ENCODE results near the gene KRT23.

Gene KRT23, protein sequence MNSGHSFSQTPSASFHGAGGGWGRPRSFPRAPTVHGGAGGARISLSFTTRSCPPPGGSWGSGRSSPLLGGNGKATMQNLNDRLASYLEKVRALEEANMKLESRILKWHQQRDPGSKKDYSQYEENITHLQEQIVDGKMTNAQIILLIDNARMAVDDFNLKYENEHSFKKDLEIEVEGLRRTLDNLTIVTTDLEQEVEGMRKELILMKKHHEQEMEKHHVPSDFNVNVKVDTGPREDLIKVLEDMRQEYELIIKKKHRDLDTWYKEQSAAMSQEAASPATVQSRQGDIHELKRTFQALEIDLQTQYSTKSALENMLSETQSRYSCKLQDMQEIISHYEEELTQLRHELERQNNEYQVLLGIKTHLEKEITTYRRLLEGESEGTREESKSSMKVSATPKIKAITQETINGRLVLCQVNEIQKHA

DNA sequence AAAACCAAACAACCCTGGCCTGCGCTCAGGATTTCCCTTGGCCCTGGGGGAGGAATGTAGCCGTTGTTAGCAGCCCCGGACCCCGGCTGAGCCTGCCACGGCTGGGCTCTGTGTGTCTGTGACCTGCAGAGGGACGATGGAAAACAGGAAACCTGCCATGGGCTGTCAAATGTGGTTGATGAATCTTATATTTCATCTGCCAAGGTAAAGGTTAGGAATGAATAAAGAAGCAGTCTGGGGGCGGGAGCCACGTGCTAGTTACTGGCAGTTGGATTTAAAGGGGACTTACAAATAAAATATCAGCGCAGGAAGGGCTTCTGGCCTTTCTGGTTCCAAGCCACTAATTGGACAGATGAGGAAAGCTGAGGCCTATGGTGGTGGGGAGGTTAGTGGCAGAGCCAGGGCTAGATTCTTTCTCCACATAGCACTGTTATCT, at the start of gene KRT23:
Gene KRT23 (minus strand): TSS at position 263 of the 436 bp plus-strand sequence. CDS start 1,043 bp downstream, outside the sequence.
- DNase-seq = no peak

DNA sequence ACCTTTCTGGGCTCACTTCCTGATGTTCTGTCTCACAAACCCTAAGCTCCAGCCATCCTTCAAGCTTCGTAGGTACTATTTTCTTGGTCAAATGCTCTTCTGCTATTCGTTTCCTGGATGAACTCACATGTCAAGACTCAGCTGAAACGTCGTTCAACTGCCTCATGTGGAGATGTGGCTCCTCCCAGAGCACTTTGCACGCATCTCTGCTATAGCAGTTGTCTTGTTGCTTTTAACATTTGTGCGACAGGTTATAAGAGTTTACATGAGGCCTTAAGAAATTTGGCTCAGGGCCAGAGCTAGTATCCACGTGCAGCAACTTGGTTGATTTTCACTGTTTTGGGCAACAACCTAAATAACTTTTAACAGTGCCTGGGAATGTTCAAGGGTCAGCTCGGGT, 49.5 kb upstream of the KRT23 start:
- no peak for DNase-seq

DNA sequence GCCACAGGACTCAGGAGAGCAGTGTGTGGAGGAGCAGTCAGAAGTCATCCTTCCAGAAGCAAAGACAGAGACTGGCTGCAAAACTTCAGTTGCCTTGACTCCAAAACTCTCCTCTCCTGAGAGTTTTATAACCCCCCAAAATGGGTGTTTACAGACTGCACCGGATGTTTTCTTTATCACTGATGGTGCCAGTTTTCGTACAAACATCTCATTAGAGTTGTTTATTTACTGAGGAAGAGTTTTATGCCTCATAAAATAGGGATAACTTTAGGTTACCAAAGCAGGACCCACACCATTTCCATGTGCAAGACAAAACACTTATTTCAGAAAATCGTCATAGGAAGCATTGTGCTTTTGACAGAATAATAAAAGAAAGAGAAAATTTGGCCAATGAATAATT, 46.8 kb upstream of the KRT23 start, which contains the start of gene KRT40:
Gene KRT40 (minus strand): TSS at position 101 of the 400 bp plus-strand sequence. CDS start 53 bp downstream, at position 48.
- DNase-seq = no peak

DNA sequence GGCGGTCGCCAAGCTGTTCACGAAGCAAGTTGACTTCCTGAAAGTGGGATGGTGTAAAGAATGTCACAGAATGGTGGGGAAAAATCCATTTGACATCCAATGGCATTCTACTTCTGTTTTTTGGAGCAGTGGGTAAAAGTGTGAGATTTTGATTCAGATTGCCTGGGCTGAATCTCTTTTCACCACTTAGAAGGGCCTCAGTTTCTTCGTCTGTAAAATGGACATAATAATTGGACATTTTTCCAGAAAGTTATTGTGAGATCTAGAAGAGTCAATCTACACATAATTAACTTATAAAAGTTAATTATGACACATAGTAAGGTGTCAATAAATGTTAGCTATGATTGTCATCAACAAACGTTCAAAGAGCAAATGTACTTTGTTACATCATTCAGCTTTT, 43.7 kb upstream of the KRT23 start:
- DNase-seq = no peak

DNA sequence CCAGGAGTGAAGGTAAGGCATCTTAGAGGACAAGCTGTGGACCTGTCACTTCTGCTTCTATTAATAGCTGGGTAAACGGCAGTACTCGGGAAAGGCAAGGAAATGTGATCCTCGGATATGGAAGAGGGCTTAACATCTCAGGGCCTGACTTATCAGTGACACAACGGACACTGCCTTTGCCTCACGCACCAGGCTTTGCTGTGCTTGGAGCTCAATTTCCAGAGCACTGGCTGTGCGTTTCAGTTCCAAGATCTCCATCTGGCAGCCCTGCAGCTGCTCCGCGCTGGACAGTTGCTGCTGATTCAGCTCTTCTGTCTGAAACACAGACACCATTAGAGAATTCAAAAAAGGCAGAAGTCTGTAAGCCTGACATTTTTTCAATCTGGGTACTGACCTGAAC, 43.1 kb upstream of the KRT23 start:
- DNase-seq = no peak

DNA sequence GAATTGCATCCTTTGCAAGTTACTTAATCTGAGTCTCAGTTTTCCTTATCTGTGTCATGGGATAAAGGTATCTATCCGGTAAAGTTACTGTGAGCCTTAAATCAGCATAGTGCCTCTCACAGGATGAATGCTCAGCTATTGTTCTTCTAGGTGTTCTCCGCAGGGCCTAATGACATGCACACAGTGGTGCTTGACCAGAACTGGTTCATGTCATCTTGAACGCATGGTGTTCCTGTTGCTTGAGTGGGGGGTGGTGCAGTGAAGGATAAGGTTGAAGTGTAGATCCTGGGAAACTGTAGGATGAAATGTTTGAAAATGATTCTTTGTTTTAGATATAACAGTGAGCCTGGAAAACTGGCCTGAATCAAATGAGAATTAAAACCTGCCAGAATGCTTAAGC, 42.7 kb upstream of the KRT23 start:
- DNase-seq = no peak

DNA sequence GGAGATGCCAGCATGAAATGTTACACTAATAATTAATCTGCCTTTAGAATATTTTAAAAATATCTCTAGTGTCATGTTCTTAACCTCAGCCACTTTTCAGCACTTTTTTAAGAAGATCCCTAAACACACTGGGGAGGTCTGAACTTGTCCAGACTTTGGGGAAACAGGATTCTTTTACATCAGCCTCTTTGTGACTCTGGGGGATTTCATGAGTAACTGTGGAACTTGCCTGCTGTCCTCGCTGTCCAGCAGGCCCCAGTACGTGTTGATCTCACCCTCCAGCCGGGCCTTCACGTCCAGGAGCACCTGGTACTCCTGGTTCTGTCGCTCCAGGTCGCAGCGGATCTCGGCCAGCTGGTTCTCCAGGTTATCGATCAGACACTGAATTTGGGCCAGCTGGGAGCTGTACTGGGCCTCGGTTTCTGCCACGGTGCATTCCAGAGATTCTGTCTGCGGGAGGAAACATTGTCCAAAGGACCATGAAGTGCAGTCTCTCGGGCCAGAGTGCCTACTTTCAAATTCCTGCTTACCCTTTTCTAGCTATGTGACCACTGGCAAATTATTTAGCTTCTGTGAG, 41.2 kb upstream of the KRT23 start:
- no peak for DNase-seq

DNA sequence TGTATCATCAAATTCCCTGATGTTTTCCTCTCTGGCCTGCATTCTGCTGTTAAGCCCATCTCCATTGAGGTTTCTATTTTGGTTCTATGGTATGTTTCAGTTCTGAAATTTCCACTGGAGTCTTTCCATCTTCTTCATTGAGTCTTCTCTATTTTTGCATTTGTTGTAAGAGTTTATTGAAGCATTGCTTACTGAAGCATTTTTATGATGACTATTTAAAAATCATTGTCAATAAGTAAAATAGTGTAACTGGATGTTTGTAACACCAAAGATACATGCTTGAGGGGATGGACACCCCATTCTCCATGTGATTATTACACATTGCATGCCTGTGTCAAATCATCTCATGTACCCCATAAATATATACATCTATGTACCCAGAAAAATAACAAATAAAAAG, 38.1 kb upstream of the KRT23 start:
- no peak for DNase-seq

DNA sequence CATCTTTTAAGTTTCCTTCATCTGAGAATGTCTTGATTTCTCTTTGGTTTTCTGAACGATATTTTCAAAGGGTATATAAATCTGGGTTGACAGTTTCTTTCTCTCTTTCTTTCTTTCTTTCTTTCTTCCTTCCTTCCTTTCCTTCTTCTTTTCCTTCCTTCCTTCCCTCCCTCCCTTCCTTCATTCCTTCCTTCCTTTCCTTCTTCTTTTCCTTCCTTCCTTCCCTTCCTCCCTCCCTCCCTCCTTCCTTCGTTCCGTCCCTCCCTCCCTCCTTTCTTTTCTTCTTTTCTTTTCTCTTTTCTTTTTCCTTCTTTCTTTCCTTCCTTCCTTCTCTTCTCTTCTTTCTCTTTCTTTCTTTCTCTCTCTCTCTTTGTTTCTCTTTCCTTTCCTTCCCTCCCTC, 36.9 kb upstream of the KRT23 start:
- no peak for DNase-seq

DNA sequence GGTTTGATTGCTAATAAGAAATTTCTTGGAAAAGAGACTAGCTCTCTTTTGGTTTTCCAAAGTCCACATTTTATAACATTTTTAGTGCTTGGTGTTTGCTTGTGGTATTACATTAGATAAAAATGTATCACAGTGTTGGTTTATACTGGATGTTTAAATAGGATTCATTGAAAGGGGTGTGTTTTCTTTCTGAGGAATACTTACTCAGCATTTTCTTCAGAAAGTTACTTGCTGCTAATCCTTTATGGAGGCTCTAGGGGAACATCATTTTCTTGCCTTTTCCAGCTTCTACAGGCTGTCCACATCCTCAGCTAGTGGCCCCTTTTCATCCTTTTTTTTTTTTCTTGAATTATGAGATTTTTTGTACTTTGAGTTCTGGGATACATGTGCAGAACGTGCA, 30.1 kb upstream of the KRT23 start:
- no peak for DNase-seq

DNA sequence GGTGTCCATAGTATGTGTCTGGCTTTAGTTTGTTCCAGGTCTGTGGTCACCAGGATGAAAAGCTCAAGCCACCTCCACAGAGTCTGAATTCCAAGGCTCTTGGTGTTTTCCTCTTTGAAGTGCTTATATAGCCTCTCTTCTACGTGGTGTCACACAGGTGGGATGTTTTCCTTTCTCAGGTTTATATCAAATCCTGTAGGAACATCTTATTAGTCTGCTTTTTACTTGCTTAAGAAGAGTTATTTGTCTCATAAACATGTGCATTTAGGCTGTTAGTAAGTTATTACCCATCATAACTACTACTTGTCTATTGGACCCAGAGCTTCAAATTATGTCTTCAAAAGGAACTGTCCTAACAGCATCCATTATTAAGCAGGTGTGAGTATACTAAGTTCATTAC, 29.4 kb upstream of the KRT23 start, which contains the start of gene KRT39:
Gene KRT39 (minus strand): TSS at position 101 of the 400 bp plus-strand sequence. CDS start 92 bp downstream, at position 9.
- no peak for DNase-seq

DNA sequence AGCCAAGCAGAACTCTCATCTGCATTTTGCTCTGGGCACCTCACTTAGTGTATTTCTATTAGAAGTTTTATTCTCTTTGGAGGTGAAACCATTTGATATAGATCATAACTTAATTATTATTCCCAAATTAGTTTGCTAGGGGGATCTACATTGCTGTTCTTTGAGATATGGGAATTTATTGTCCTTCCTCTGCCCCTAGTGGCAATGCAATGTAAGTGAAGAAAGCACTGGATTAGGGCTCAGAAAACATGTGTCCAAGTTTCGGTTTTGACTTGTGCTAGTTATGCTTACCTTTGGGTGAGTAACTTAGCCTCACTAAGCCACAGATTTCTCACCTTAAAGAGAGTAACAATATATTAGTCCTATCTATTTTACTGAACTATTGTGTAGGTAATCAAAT, 26.4 kb upstream of the KRT23 start:
- DNase-seq = no peak

DNA sequence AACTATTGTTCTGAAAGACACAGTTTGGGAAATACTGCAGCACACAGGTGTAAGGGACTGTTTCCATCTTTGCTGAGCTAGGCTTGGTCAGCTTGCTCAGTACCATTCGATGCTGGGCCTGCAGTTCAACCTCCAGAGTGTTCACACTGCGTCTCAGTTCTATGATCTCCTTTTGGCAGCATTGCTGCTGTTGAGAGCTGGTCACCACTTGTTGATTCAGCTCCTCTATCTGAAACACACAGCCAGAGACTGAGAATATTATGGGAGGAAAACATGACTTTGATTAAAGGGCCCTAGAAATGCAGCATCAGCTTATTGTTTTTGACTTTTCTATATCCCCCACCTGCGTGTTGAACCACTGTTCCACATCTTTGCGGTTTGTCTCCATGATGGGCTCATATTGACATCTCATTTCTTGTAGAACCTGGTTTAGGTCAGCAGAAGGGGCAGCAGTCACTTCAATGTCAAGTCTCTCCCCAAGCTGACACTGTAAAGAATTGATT, 24.7 kb upstream of the KRT23 start:
- no peak for DNase-seq

DNA sequence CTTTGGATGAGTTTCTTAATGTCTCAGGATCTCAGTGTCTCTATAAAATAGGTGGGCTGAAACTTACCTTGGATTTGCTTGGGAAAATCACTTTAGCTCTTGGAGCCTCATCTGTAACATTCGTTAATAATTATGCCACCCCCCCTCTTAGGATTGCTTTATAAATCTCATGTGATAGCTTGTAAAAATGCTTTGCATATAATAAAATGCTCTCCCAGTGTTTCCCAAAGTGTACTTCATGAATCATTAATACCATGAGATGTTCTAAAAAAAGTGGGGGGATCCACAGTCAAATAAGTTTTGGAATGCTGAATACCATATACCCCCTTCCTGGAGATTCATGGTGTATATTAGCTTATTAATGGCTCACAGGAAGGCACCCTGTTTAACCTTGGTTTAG, 24.1 kb upstream of the KRT23 start:
- no peak for DNase-seq

DNA sequence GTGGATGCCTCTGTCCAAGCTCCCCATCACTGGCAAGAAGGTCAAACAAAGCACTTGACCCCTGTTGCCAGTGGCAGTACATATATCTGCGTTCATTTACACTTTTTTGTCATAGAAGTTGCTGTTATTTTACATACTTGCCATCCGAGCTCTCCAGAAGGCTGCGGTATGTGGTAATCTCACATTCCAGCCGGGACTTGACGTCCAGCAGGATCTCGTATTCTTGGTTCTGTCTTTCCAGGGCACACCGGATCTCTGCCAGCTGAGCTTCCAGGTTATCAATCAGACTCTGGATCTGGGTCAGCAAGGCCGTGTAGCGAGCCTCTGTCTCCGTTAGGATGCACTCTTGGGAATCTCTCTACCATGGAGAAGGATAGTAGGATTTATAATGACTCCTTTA, 22.7 kb upstream of the KRT23 start:
- DNase-seq = no peak

DNA sequence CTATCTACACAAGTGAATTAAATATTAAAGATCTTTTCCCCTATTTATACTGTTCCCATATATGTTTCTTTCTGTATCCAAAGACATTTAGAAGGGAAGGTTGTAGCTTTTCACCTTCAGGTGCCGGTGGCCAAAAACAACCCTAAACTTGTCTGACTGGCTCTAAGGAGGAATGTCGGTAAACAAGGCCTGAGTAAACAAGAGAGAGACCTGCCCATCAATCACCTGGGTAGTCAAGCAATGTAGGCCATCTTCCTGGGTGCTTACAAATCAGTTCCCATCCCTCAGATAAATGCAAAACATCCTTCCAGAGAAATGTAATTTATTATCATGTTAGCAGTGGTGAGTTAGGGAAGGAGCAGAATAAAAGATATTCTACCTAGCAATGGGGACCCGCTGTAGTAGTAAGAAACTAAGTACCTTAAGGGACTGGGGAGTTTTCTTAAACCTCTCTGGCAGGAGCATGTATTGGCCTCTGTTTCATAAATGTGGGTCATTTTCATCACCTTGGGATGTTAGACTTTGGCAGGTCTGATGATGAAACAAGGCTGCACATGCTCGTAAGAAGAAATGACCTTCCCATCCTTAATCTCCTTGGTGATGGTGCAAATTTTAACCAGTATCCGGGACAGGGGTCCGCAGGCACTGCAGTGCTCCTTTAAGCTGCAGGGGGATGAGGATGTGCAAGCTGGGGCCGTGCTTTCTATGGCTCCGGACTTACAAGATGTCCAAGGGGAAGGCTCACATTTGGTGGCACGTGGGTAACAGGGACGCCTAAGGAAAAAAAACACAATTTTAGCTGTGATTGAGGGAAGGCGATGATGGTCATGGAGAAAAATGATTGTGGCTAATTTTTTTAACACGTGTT, 20.9 kb upstream of the KRT23 start:
- DNase-seq = no peak

DNA sequence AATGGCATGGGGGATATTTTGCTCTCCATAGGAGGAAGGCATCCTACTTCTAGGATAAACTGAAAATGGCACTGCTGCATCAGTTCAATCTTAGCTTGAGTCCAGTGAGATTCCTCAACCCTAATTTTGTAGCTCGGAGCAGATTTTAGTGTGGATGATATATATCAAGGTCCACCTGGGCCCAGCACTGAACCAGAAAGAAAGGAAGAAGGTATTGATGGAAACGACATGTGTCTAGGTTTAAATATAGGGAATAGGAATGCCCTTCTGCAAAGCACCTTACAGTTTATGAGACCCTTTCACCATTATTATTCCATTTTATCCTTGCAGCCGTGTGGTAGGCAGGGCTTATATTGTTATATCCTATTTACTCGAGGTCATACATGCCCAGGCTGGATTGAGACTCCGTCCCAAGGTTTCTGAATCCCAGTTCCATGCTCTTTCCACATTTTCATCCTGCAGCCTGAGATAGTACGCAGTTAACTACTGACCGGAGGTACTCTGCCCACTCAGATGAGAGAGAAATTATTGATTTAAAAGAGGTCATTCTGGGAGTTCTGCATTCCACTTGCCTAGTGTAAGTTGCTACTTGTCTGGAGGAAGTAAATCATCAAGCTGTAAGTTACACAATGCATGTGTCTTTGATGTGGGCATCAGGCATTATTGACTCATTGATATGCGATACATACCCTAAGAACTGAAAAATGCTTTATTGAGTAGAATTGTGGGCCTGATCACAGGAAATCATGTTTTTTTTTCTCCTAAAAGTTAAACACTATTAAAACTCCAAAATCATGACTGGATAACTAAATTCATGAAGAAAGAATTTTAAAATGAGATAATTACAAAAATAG, 19.2 kb upstream of the KRT23 start:
- no peak for DNase-seq

DNA sequence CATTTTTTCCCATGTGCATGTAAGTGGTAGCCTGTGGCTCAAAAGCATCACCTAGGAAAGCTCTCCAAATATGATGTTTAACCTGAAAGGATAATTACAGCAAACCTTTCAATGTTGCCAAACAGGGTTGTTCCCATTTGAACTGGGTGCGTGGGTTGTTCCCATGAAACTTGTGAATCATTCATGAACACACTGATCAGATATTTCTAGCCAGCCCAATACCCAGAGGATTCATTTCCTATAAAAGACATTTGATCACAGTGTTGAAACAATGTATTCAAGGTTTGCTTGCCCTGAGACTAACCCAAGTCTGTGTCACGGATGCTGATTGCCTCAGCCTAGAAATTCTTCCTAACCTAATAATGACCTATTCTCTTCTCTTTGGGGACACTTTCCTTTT, 16.4 kb upstream of the KRT23 start:
- no peak for DNase-seq

DNA sequence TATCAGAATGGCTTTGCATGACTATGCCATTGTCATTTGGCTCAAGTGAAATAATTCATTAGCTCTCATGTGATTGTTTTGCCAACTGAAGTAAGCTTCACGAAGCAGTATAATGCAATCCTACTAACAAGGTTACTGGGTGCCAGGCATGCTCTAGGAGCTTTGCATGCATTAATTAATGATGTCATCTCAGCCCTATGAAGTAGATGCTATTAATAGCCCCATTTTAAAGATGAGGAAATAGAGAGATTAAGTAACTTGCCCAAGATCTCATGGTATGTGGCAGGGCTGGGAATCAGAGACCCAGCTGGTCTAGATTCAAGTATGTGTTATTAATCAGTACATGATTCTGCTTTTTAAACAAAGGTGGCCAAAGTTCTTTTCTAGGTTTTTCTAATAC, 15.2 kb upstream of the KRT23 start:
- no peak for DNase-seq

DNA sequence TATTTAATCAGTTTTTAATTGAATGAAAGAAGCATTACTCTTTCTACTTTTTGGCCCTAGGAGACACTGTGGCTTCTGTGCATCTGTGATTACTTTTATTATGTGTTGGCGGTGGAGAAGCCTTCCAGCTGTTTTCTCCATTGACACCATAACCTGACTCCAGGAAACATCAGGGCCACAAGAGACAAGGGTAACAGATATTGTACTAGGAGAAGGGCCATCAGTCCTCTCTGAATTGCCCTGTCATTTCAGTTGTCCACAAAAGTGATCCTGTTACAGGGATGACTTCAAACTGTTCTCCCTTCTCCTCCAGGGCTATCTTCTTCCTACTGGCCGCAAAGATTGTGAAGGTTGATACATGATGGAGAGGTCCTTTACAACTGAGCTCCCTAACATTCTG, 14.7 kb upstream of the KRT23 start:
- DNase-seq = no peak

DNA sequence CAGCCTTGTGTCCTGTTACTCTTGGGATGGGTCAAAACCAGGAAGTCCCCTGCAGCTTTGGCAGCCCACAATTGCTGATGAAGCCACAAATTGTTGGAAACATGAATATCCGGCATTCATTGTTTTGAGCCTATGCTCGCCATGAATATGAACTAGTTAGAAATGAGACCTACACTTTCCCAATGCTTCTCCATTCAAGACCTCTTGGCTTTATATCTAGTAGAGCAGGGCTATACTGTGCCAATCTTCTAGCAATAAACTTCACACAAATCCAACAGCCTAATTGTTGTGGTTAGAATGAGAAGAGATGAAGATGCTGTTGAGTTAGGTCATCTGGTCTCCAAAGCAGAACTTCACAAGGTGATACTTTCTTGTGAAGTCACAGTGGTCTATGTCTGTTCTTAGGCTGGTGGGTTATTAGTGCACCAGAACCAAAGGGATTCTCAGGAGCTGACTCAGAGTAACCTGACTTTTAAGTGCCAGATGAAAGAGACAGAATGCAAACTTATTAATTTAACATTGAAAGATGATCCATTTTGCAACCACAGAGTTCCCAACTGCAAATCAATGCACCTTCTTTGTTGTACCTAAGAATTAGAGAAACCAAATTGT, 13.7 kb upstream of the KRT23 start:
- DNase-seq = no peak

DNA sequence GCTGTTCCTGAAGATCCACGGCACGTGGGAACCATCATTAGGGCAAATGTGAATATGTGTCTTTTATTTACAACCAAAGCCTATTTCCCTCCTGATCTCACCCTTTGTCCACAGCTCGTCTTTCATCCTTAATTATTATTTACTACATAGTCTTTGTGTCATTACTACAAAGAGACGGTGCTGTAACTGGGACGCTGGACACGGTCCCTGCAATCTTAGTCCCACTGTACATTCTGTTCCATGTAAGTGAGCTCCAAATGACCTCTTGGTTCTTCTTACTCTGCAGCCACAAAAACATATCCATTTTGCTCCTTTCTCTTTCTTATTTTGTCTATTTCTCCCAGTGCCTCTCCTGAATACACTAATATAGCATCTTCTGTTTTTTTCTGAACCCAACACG, 12.7 kb upstream of the KRT23 start:
- no peak for DNase-seq
